OCI-LY7 (cell line): ENCODE data around the gene NKX1-1. TPM values are rescaled to one million over a fixed set of nuclear protein-coding genes. Genes with fewer than 3 reads are reported as not detected.

Experiments
- BruUV-seq: library from RNA; stranded (reverse); fragments of 400-500 nt; replicated peaks from 2 replicates; lab custom pipeline; 2021; lab: Mats Ljungman, UMichigan
- CTCF ChIA-PET: fragments of 300-600 bp; sonication (Branson Sonifier 250); formaldehyde crosslinking; loops from one replicate; lab custom pipeline; 2022; ENCODE audit warnings: antibody characterized with exemption; ENCODE audit not compliant: unreplicated experiment; lab: Charles Lee
- POLR2A ChIA-PET: fragments of 300-600 bp; sonication (Branson Sonifier 250); formaldehyde crosslinking; loops from one replicate; lab custom pipeline; 2022; ENCODE audit warnings: antibody characterized with exemption; lab: Charles Lee
- DNase-seq: peaks from one replicate; pipeline ENCODE4 v3.0.0-alpha.2; 2015; ENCODE audit warnings: low spot score
- H2AFZ ChIP-seq: fragments of 200-600 bp; sonication (generic), shearing (Covaris generic); 2 replicates; pipeline ENCODE4 v1.6.1; 2014; ENCODE audit warnings: mild to moderate bottlenecking, antibody characterized with exemption, low read length, moderate library complexity
- H3K27ac ChIP-seq: fragments of 200-600 bp; sonication (generic); 2 replicates; pipeline ENCODE4 v1.5.1; 2014; ENCODE audit warnings: mixed run types, low read depth, mild to moderate bottlenecking, moderate library complexity, low read length, inconsistent platforms; ENCODE audit not compliant: poor library complexity, severe bottlenecking
- H3K36me3 ChIP-seq: fragments of 200-600 bp; sonication (generic); 2 replicates; pipeline ENCODE4 v1.6.1; 2014; ENCODE audit warnings: mild to moderate bottlenecking, antibody characterized with exemption, low read length, moderate library complexity, mixed read lengths; ENCODE audit not compliant: insufficient read depth
- H3K4me1 ChIP-seq: fragments of 200-600 bp; sonication (generic); 2 replicates; pipeline ENCODE4 v1.5.1; 2014; ENCODE audit warnings: mild to moderate bottlenecking, low read length; ENCODE audit not compliant: insufficient read depth, poor library complexity, severe bottlenecking
- H3K4me2 ChIP-seq: fragments of 200-600 bp; sonication (generic); 2 replicates; pipeline ENCODE4 v1.6.1; 2014; ENCODE audit warnings: mild to moderate bottlenecking, low read length
- H3K4me3 ChIP-seq: fragments of 200-600 bp; sonication (generic); 2 replicates; pipeline ENCODE4 v1.5.1; 2014; ENCODE audit warnings: mild to moderate bottlenecking, low read depth, low read length; ENCODE audit not compliant: poor library complexity, severe bottlenecking
- H3K79me2 ChIP-seq: fragments of 200-600 bp; sonication (generic); 2 replicates; pipeline ENCODE4 v1.6.1; 2016; ENCODE audit warnings: low read depth, mild to moderate bottlenecking, low read length, moderate library complexity, mixed read lengths; ENCODE audit not compliant: insufficient read depth
- H3K9me2 ChIP-seq: fragments of 200-600 bp; sonication (generic); 2 replicates; pipeline ENCODE4 v1.6.1; 2016; ENCODE audit warnings: mild to moderate bottlenecking, low read length, mixed read lengths; ENCODE audit not compliant: insufficient read depth
- H3K9me3 ChIP-seq: fragments of 200-600 bp; sonication (generic); 2 replicates; pipeline ENCODE4 v1.6.1; 2014; ENCODE audit warnings: mild to moderate bottlenecking, mixed run types, low read length, mixed read lengths
- H4K20me1 ChIP-seq: fragments of 200-600 bp; sonication (generic); 2 replicates; pipeline ENCODE4 v1.6.1; 2014; ENCODE audit warnings: mild to moderate bottlenecking, antibody characterized with exemption, low read length, moderate library complexity, mixed read lengths; ENCODE audit not compliant: insufficient read depth
- CTCF ChIP-seq: fragments of 200-600 bp; sonication (generic); conservative IDR thresholded peaks from 2 replicates; pipeline ENCODE4 v1.5.1; 2014; ENCODE audit warnings: mild to moderate bottlenecking, antibody characterized with exemption, low read length, moderate library complexity, mixed read lengths
- EZH2phosphoT487 ChIP-seq: fragments of 200-600 bp; sonication (generic); IDR thresholded peaks from 2 replicates; pipeline ENCODE4 v1.6.1; 2018; ENCODE audit warnings: low read depth, borderline replicate concordance, mild to moderate bottlenecking, mixed run types, antibody characterized with exemption, low read length, moderate library complexity, mixed read lengths
- intact Hi-C: fragments of 100-400 bp; cut with micrococcal nuclease; formaldehyde crosslinking; loops from one replicate; pipeline ENCODE4 v1.10.0; 2022; ENCODE audit not compliant: unreplicated experiment
- total RNA-seq, 2 experiments: library from RNA; depleted of rRNA in 1 of 2; stranded (reverse); fragments of >200 nt in 1 of 2; shearing (Covaris generic) in 1 of 2; gene quantifications; 2 replicates each; pipeline ENCODE4 v1.2.3, GENCODE V29; 2014 to 2022

NKX1-1 gene
- total RNA-seq, 2 experiments from 2014 or later, result not detected

GRCh38 chr4:1371176-1372165, 34.8 kb downstream of the NKX1-1 start:
- no peak overlapping the region for H3K4me3 ChIP-seq
- H3K9me2 ChIP-seq, result no peaks in the 10 kb centered on the region
- H3K79me2 ChIP-seq, result no peaks in the 10 kb centered on the region
- H4K20me1 ChIP-seq, result no peaks in the 10 kb centered on the region
- no peak overlapping the region for H3K4me2 ChIP-seq
- intact Hi-C loops, result no loop called here
- no peaks in the 10 kb centered on the region for H3K4me1 ChIP-seq
- CTCF ChIA-PET, result no interaction called here
- DNase-seq, result no peak
- H3K36me3 ChIP-seq, result peaks cover 15% of the 10 kb centered on the region
- POLR2A ChIA-PET, result no interaction called here
- BruUV-seq, result no TSS peak
- H3K9me3 ChIP-seq, result no peaks in the 10 kb centered on the region
- no peak overlapping the region for H2AFZ ChIP-seq
- TF ChIP-seq CTCF (no peak), EZH2phosphoT487 (no peak)
- no peak overlapping the region for H3K27ac ChIP-seq

DNA sequence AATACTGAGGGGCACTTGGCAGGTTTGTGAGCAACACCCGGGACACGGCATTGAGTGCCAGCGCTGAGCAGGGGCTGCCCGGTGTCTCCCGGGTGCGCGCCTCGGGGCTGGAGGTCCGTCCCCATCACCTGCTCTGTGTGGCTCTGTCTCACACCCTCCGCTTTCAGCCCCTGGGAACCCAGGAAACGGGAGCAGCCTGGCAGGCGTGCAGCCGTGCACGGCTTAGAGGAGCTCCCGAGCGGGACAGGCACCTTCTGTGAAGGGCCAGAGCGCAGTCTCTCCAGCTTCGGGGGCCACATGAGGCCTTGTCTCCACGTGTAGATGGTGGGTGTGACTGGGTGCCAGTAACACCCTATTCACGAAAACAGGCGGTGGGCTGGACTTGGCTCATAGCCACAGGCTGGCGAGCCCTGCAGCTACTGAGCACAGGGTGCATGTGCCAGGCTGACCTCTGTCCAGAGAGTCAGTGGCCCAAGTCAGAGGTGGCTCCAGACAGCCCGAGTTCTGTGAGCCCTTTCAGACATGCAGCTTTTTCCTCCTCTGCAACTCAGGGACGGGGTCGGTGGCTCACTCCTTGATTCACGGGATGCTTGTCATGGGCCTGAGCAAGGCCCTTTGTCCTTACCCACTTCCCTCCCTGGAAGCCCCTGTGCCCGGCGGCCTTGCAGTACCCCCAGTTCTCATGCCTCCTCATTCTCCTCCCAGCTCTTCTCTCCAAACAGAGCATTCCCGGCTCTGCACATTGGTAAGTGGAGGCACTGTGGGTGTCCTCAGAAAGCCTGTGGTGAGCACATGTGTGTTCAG, 35.7 kb downstream of the NKX1-1 start:
- no peak overlapping the region for H3K27ac ChIP-seq
- no peaks in the 10 kb centered on the region for H3K79me2 ChIP-seq
- H3K4me2 ChIP-seq, result no peak overlapping the region
- POLR2A ChIA-PET, result no interaction called here
- CTCF ChIA-PET, result no interaction called here
- no peak overlapping the region for H2AFZ ChIP-seq
- H3K4me1 ChIP-seq, result no peaks in the 10 kb centered on the region
- no peaks in the 10 kb centered on the region for H4K20me1 ChIP-seq
- TF ChIP-seq EZH2phosphoT487 (no peak), CTCF (no peak)
- no TSS peak for BruUV-seq
- intact Hi-C loops, result no loop called here
- H3K9me3 ChIP-seq, result no peaks in the 10 kb centered on the region
- peaks cover 20% of the 10 kb centered on the region for H3K36me3 ChIP-seq
- no peak overlapping the region for H3K4me3 ChIP-seq
- no peak for DNase-seq
- H3K9me2 ChIP-seq, result no peaks in the 10 kb centered on the region
